ENCODE data around the gene CCDC6.
"Not testable (repeated sequence)": the region's sequence is repeated elsewhere in the genome, so short reads cannot be mapped to it uniquely, and the experiment has no call there.

CCDC6 gene

DNA sequence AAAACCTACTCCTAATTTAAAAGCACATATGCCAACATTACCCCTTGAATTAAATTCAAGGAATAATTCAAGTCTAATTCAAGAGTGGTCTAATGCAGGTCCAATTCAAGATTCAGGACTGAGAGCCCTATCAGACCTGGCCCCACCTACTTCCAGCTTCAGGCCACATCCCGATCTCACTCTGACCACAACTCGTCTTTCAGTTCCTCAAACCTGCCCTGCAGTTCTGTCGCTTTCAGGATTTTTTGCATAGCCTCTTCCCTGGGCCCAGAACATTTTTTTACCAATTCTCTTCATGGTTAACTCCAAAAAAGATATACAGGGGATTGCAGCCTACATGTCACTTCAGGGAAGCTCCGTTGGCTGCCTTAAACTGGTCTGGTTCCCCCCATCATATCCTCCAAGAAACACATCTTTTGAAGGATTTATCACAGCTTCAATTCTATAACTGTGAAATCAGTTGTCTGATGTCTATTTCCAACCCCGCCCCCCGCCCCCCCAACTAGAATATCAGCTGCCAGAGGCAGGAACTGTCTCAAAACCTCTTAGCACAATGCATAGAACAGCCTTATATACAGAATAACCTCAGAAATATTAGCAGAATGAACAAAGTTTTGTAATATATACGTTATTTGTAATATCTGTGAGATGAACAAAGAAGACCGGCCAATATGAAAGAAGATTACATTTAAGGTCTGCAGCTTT, 20.8 kb downstream of the CCDC6 start:
- H3K27ac ChIP-seq, result no peak overlapping the region
- DNase-seq (ENCODE audit: low spot score), result no peak

DNA sequence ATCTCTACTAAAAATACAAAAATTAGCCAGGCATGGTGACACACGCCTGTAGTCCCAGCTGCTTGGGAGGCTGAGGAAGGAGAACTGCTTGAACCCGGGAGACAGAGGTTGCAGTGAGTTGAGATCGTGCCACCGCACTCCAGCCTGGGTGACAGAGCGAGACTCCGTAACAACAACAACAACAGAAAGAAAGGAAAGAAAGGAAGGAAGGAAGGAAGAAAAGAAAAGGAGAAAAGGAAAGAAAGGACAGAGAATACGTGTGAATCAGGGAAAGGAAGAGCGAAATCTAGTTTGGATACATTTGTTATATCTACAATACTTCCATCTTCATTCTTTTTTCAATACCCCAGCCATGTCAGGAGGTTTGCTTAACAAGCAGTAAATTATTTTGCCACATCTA, 21.5 kb downstream of the CCDC6 start:
- H3K27ac ChIP-seq; H3K4me3 ChIP-seq; DNase-seq (ENCODE audit: low spot score): not testable (repeated sequence)

More for the DNA sequence above, 20.8 kb downstream of the CCDC6 start:
- TF ChIP-seq, protein P1, sequence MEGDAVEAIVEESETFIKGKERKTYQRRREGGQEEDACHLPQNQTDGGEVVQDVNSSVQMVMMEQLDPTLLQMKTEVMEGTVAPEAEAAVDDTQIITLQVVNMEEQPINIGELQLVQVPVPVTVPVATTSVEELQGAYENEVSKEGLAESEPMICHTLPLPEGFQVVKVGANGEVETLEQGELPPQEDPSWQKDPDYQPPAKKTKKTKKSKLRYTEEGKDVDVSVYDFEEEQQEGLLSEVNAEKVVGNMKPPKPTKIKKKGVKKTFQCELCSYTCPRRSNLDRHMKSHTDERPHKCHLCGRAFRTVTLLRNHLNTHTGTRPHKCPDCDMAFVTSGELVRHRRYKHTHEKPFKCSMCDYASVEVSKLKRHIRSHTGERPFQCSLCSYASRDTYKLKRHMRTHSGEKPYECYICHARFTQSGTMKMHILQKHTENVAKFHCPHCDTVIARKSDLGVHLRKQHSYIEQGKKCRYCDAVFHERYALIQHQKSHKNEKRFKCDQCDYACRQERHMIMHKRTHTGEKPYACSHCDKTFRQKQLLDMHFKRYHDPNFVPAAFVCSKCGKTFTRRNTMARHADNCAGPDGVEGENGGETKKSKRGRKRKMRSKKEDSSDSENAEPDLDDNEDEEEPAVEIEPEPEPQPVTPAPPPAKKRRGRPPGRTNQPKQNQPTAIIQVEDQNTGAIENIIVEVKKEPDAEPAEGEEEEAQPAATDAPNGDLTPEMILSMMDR (IDR thresholded peaks at IDR 0.05), result no peak
- H3K4me3 ChIP-seq, result no peak overlapping the region

DNA sequence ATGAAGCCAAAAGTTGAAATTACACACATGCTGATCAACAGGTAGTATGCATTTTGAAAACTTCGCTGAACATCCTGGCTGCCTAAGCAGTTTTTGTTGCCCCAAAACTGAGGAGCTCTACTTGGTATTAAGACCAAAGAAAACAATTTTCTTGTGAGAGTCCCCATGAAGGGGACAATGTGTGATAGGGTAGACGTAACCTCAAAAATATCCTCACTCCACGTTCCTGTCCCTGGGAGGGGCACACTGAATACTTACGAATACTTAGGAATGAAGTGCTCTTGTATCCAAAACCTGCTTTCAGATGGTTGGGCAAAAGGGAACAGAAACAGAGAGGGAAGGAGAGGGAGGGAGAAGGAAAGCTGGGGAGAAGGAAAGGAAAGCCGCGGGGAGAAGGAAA, 24.7 kb downstream of the CCDC6 start:
- TF ChIP-seq, protein P1 (IDR thresholded peaks at IDR 0.05), result no peak

DNA sequence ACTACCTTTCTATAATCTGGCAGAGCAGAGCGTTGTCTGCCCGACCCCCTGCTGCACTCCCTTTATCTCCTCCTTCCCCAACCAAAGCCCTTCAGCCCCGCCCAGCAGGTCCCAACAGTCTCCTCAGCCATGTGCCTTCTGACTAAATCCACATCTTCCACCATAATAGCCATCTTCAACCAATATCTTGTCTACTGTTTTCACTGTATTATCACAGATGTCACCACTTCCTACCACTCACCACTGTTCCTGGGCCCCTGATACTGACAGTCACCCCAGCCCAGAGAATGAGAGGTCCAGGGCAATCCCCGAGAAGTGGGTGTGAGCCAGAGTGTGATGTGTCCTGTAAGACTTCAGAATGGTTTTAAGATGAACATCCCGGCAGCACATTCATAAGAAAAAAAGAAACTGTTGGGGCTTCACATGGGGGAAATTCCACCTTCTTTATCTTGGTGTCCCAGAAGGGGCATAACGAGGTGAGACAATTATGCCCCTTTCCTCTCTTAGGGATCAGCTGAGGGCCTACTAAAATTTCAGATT, 25.3 kb downstream of the CCDC6 start:
- H3K27ac ChIP-seq, result no peak overlapping the region
- H3K4me3 ChIP-seq, result no peak overlapping the region
- TF ChIP-seq, protein P1 (IDR thresholded peaks at IDR 0.05), result no peak
- DNase-seq (ENCODE audit: low spot score), result no peak

More for the DNA sequence above, 24.7 kb downstream of the CCDC6 start:
- no peak for DNase-seq (ENCODE audit: low spot score)
- H3K4me3 ChIP-seq, result no peak overlapping the region
- no peak overlapping the region for H3K27ac ChIP-seq

DNA sequence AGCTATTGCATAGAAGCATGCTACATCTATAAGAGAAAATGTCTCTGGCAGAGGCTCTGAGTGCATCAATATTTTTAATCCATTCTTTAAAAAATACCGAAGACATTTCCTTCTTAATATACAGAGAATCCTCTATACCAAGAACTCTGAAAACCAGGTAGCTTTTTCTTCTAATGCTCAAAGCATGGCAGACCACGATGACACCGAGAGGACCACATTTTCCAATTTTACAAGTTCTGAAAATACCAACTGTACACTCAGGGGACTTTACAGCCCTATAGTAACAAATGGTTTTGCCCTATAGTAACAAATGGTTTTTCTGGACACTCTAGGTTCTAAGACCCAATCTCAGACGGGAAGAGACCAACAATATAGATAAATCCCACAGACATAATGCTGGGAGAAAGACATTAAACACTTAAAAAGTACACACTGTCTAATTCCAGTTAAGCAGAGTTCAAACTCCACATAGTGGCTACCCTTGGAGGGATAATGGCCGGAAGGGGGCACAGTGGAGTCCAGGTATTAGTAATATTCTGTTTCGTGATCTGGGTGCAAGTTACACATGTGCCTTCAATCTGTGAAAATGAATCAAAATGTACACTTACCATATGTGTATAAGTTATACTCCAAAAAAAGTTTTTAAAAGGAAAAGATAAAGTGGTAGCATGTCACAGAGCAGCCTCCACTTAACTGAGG, 26.2 kb downstream of the CCDC6 start:
- no peak for DNase-seq (ENCODE audit: low spot score)
- Histone ChIP-seq H3K27ac (no peak overlapping the region), H3K4me3 (no peak overlapping the region)
- TF ChIP-seq, protein P1 (IDR thresholded peaks at IDR 0.05), result no peak

DNA sequence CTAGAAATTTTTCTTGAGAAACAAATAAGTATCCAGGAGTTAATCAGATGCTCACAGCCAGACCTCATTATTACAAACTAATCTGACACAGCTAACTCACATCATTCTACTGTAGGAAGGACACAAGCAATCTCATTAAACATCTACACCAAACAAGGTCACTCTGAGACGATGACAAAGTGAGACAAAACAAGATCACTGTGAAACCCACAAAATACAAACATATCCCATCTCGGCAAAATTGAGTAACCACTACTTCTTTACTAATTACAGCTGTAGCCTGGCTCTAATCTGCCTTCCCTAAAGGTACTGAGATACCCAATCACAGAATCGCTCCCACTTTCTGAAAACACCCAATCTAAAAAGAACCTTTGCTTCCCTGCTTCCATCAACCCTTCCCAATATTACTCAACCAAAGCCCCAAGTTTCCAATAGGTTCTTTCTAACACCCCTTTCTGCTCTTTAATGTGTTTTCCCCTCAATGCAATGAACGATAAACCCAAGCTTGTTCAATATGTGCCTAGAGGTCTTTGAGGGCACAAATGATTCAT, 26.9 kb downstream of the CCDC6 start:
- TF ChIP-seq, protein P1 (IDR thresholded peaks at IDR 0.05), result no peak
- Histone ChIP-seq H3K27ac (no peak overlapping the region), H3K4me3 (no peak overlapping the region)
- no peak for DNase-seq (ENCODE audit: low spot score)

DNA sequence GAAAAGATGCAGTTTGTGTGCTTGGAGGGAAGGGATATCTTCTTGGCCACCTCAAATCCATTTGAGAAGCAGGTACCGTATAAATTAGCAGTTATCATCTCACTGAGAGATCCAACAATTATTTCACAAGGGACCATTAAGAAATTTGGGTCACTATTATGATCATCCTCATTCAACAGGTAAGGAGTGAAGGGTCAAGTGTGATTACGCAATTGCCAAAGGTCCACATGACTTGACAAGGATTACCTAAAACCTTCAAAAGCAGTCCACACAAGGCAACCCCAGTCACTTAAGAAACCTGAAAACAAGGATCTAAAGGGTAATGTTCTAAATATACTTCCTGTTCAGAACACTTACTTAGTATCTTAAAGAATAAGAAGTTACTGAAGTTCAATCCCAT, 27.4 kb downstream of the CCDC6 start:
- no peak overlapping the region for H3K27ac ChIP-seq
- H3K4me3 ChIP-seq, result no peak overlapping the region
- no peak for DNase-seq (ENCODE audit: low spot score)
- TF ChIP-seq, protein P1 (IDR thresholded peaks at IDR 0.05), result no peak

All from coronary artery (tissue), 2 donors.